Tibial nerve (tissue), 4 donors: ENCODE data around the gene FGD5. TPM values are rescaled to one million over a fixed set of nuclear protein-coding genes. Genes with fewer than 3 reads are reported as not detected.
A peak's percentile ranks its signal among the peaks of the same experiment; 100 is the strongest.
"Not testable (repeated sequence)": the region's sequence is repeated elsewhere in the genome, so short reads cannot be mapped to it uniquely, and the experiment has no call there.

Experiments
- DNase-seq, 2 donors: peaks; one replicate each; pipeline ENCODE4 v3.0.0-alpha.2; 2019; ENCODE audit warnings: low spot score in 2 of 2
- H3K27ac ChIP-seq, 4 donors: fragments of 200-600 bp; sonication (generic) in 3 of 4; one replicate each; pipeline ENCODE4 v1.5.1; 2017 to 2019; ENCODE audit warnings: mild to moderate bottlenecking in 1 of 4
- H3K27me3 ChIP-seq, 2 donors: fragments of 200-600 bp; sonication (generic) in 1 of 2; one replicate each; pipeline versions ENCODE4 v1.5.1 to v1.6.0; 2017 to 2019
- H3K36me3 ChIP-seq, 3 donors: fragments of 200-600 bp; sonication (generic); one replicate each; pipeline ENCODE4 v1.5.1; 2018 to 2019
- H3K4me1 ChIP-seq, 4 donors: fragments of 200-600 bp; sonication (generic) in 3 of 4; one replicate each; pipeline ENCODE4 v1.5.1; 2017 to 2019
- H3K4me3 ChIP-seq, 4 donors: fragments of 200-600 bp; sonication (generic) in 3 of 4; one replicate each; pipeline ENCODE4 v1.5.1; 2017 to 2019; ENCODE audit warnings: mild to moderate bottlenecking in 1 of 4, moderate library complexity in 1 of 4
- H3K9me3 ChIP-seq, 4 donors: fragments of 200-600 bp; sonication (generic) in 3 of 4; one replicate each; pipeline ENCODE4 v1.5.1; 2017 to 2019
- EP300 ChIP-seq, 2 donors: sonication (generic); formaldehyde crosslinking; IDR thresholded peaks; one replicate each; pipeline ENCODE4 v1.6.1; 2017; ENCODE audit warnings: antibody characterized with exemption in 2 of 2, mild to moderate bottlenecking in 1 of 2
- POLR2A ChIP-seq, 2 donors: fragments of 450-650 bp; IDR thresholded peaks; one replicate each; pipeline ENCODE4 v1.6.1; 2017; ENCODE audit warnings: antibody characterized with exemption in 2 of 2, mild to moderate bottlenecking in 2 of 2, moderate library complexity in 2 of 2
- WGBS, 2 donors: methylation state at CpG; one replicate each; pipeline ENCODE4 v1.1.5; 2018; 5-methylcytosine and 5-hydroxymethylcytosine counted together
- total RNA-seq, 4 donors: library from RNA; depleted of rRNA; stranded (reverse); fragments of >200 nt; gene quantifications; one replicate each; pipeline ENCODE4 v1.1.0, GENCODE V29; 2016
- TF ChIP-seq, protein P1 (sequence below), 5 experiments: fragments of 200-600 bp in 3 of 5; fragments of 450-650 bp in 2 of 5; sonication (generic) in 3 of 5; IDR thresholded peaks; one replicate each; pipeline ENCODE4 v1.5.1; 2016 to 2019; ENCODE audit warnings: antibody characterized with exemption in 5 of 5, mild to moderate bottlenecking in 3 of 5, moderate library complexity in 2 of 5

Gene FGD5
- total RNA-seq, 4 donors from 2014 or later = 33.3 to 41.8 (median 38.7) TPM

GRCh38 chr3:14806641-14807263 is 12.0 kb upstream of the FGD5 start:
- H3K27me3 ChIP-seq = peaks cover 0 to 12% of the 10 kb centered on the region in 2 donors
- no peak overlapping the region for H3K4me3 ChIP-seq
- no peak overlapping the region for H3K27ac ChIP-seq
- WGBS, 2 donors = 59 to 63% methylated on average over 8 of the region's 8 CpGs
- H3K4me1 ChIP-seq = peaks cover 0 to 34% (median 0%) of the 10 kb centered on the region in 4 donors
- no peak for TF ChIP-seq POLR2A (IDR thresholded peaks at IDR 0.05)
- TF ChIP-seq, protein P1, sequence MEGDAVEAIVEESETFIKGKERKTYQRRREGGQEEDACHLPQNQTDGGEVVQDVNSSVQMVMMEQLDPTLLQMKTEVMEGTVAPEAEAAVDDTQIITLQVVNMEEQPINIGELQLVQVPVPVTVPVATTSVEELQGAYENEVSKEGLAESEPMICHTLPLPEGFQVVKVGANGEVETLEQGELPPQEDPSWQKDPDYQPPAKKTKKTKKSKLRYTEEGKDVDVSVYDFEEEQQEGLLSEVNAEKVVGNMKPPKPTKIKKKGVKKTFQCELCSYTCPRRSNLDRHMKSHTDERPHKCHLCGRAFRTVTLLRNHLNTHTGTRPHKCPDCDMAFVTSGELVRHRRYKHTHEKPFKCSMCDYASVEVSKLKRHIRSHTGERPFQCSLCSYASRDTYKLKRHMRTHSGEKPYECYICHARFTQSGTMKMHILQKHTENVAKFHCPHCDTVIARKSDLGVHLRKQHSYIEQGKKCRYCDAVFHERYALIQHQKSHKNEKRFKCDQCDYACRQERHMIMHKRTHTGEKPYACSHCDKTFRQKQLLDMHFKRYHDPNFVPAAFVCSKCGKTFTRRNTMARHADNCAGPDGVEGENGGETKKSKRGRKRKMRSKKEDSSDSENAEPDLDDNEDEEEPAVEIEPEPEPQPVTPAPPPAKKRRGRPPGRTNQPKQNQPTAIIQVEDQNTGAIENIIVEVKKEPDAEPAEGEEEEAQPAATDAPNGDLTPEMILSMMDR (IDR thresholded peaks at IDR 0.05) = no peak
- no peak for TF ChIP-seq EP300 (IDR thresholded peaks at IDR 0.05)
- no peak for DNase-seq
- H3K9me3 ChIP-seq = no peaks in the 10 kb centered on the region
- H3K36me3 ChIP-seq = no peaks in the 10 kb centered on the region

GRCh38 chr3:14808025-14808424 is 10.7 kb upstream of the FGD5 start:
- H3K4me1 ChIP-seq = peaks cover 0 to 45% (median 2%) of the 10 kb centered on the region in 4 donors
- H3K36me3 ChIP-seq = no peaks in the 10 kb centered on the region
- DNase-seq = no peak
- peaks cover 0 to 12% of the 10 kb centered on the region in 2 donors for H3K27me3 ChIP-seq
- TF ChIP-seq, protein P1 (IDR thresholded peaks at IDR 0.05) = no peak
- no peak for TF ChIP-seq EP300 (IDR thresholded peaks at IDR 0.05)
- TF ChIP-seq POLR2A (IDR thresholded peaks at IDR 0.05) = no peak
- H3K27ac ChIP-seq = no peak overlapping the region
- no peak overlapping the region for H3K4me3 ChIP-seq
- H3K9me3 ChIP-seq = no peaks in the 10 kb centered on the region

DNA sequence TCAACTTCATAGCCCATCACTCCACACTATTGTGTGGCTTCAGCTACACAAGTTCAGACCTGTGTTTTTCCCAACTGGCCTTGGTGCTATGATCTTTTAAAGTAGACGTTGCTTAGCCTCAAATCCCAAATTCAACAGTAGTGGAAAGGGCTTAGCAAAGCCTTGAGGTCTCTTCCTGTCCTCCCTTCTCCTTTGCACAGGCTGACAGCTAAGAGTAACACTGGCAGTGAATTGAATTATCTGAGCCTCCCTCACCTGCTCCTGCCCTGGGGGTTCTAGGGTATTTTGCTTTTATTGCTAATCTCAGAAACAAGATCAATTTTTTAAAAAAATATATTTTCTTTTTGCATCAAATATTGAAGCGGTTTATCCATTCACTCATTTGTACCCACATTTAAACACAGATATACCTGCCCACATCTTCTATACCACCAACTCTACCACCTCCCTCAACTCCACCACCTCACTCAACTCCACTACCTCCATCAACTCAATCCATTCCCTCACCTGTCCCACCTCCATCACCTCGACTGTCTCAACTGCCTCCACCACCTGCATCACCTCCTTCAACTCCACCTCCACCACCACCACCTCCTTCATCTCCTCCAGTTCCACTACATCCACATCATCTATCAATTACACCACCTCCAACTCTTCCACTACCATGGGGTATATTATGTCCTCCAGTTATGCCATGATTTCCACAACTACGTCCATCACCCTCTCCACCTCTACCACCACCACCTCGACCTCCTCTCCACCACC is 10.1 kb upstream of the FGD5 start:
- Histone ChIP-seq H3K9me3 (no peaks in the 10 kb centered on the region), H3K27ac (no peak overlapping the region), H3K4me1 (peaks cover 0 to 49% (median 2%) of the 10 kb centered on the region in 4 donors), H3K4me3 (no peak overlapping the region), H3K36me3 (no peaks in the 10 kb centered on the region), H3K27me3 (peaks cover 0 to 12% of the 10 kb centered on the region in 2 donors)
- TF ChIP-seq, protein P1 (IDR thresholded peaks at IDR 0.05) = no peak
- TF ChIP-seq POLR2A (IDR thresholded peaks at IDR 0.05) (no peak), EP300 (IDR thresholded peaks at IDR 0.05) (no peak)
- DNase-seq = no peak
- 82 to 83% methylated on average over 5 of the region's 5 CpGs for WGBS, 2 donors

DNA sequence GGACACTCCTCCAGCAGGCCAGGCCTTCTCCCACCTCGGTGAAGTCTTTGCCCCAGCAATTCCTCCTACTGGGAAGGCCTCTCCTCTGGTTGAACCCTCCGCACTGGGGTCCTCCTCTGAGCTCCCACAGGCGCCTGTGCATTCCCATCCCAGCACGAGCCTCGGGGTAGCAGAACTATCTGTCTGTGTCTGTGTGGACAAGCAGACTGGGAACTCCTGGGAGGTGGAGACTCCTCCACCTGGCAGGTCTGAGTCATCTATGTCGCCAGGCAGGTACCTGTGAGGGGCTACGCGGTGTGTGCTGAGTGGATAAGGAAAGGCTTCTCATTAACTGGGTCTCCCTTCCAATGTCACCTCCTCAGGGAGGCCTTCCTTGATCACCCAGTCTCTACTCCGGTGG is 9.2 kb upstream of the FGD5 start:
- peak overlapping the region in 2 of 4 donors; percentile 62 to 72 for H3K27ac ChIP-seq
- DNase-seq, H3K36me3 ChIP-seq, H3K9me3 ChIP-seq: not testable (repeated sequence)
- H3K27me3 ChIP-seq = peaks cover 0 to 12% of the 10 kb centered on the region in 2 donors
- H3K4me3 ChIP-seq = peak overlapping the region in 1 of 4 donors; percentile 69
- peaks cover 0 to 49% (median 2%) of the 10 kb centered on the region in 4 donors for H3K4me1 ChIP-seq
- WGBS, 2 donors = 67 to 75% methylated on average over 8 to 9 of the region's 9 CpGs

DNA sequence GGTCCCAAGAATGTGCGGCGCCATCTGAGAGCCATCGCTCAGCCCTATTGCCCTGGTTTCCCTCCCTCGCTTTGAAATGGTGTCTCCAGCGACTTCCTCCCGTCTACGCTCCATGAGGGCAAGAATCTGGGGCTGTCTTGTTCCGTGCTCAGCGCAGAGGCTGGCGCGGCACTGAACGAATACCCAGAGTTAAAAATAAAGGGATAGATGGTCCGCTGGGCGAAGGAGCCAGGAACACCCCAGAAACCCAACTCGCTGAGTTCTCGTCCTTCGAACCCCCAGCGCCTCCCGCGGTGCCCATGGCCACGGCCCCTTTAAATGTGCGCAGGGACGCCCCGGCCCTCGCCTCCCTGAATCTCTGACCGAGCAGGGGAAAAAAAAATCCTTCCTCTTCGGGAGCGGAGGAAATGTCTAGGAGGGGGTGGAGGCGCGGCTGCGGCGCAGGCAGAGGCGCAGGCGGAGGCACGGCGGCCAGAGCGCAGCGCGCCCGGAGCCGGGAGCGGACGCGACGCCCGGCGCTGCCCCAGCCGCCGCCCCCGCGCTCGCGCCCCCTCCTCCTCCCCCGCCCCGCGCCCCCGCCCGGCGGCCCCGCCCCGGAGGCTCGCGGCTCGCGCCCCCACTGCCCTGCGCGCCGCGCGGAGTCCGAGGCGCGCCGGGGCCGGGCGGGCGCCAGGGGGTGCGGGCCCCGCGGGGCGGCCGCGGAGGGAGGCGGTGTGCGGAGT is 8.5 kb upstream of the FGD5 start:
- Histone ChIP-seq H3K36me3 (no peaks in the 10 kb centered on the region), H3K27me3 (peaks cover 0 to 12% of the 10 kb centered on the region in 2 donors), H3K27ac (peak overlapping the region in 3 of 4 donors; percentile 78 to 89 (median 82)), H3K4me3 (peak overlapping the region; percentile 19 to 69 (median 56)), H3K9me3 (no peaks in the 10 kb centered on the region), H3K4me1 (peaks cover 0 to 49% (median 2%) of the 10 kb centered on the region in 4 donors)
- WGBS, 2 donors = 6 to 12% methylated on average over 26 to 33 of the region's 85 CpGs
- DNase-seq = no peak
- TF ChIP-seq EP300 (IDR thresholded peaks at IDR 0.05) = no peak
- TF ChIP-seq, protein P1 (IDR thresholded peaks at IDR 0.05) = no peak
- no peak for TF ChIP-seq POLR2A (IDR thresholded peaks at IDR 0.05)
